HT-29 (cell line): ENCODE results near the gene KRTAP9-1. TPM values are rescaled to one million over a fixed set of nuclear protein-coding genes. Genes with fewer than 3 reads are reported as not detected.
A peak's percentile ranks its signal among the peaks of the same experiment; 100 is the strongest.
"Not testable (repeated sequence)": the region's sequence is repeated elsewhere in the genome, so short reads cannot be mapped to it uniquely, and the experiment has no call there.

Source experiments
- DNase-seq: peaks from one replicate; pipeline ENCODE4 v3.0.0-alpha.2; 2015; ENCODE audit warnings: low spot score
- total RNA-seq: library from RNA; depleted of rRNA; stranded (reverse); fragments of >200 nt; shearing (Covaris generic); gene quantifications from 2 replicates; pipeline ENCODE4 v1.2.3, GENCODE V29; 2014

KRTAP9-1 gene
- total RNA-seq, 1 experiment from 2014 or later: not detected

GRCh38 chr17:41178843-41179616 lies 10.7 kb upstream of the KRTAP9-1 start:
- no peak for DNase-seq

- no peak for DNase-seq
Measured at GRCh38 chr17:41184480-41184961, 5.2 kb upstream of the KRTAP9-1 start, which contains the start of gene KRTAP4-1. KRTAP4-1 (minus strand) TSS chr17:41184911; CDS start chr17:41184854, 57 bp downstream.

GRCh38 chr17:41185001-41185400 lies 4.7 kb upstream of the KRTAP9-1 start:
- DNase-seq: no peak

GRCh38 chr17:41186872-41187271 lies 2.8 kb upstream of the KRTAP9-1 start:
- DNase-seq: no peak

- DNase-seq: no peak
Measured at GRCh38 chr17:41190328-41190727, 641 bp downstream of the KRTAP9-1 start.

GRCh38 chr17:41196068-41196467 lies 6.4 kb downstream of the KRTAP9-1 start:
- no peak for DNase-seq

- DNase-seq: no peak
Measured at GRCh38 chr17:41199421-41200078, 9.9 kb downstream of the KRTAP9-1 start.

GRCh38 chr17:41211845-41212466 lies 22.3 kb downstream of the KRTAP9-1 start:
- peak; percentile 25 for DNase-seq

GRCh38 chr17:41212524-41213169 lies 23.0 kb downstream of the KRTAP9-1 start:
- no peak for DNase-seq

GRCh38 chr17:41215681-41216080 lies 26.0 kb downstream of the KRTAP9-1 start:
- DNase-seq: no peak

GRCh38 chr17:41223821-41224220 lies 34.1 kb downstream of the KRTAP9-1 start:
- DNase-seq: no peak

- DNase-seq: no peak
Measured at GRCh38 chr17:41226051-41226450, 36.4 kb downstream of the KRTAP9-1 start.

GRCh38 chr17:41226598-41227095 lies 37.0 kb downstream of the KRTAP9-1 start, which contains the start of gene KRTAP9-2:
KRTAP9-2 (plus strand) TSS chr17:41226648; CDS start chr17:41226655, 7 bp downstream.
- DNase-seq: not testable (repeated sequence)

- no peak for DNase-seq
Measured at GRCh38 chr17:41230094-41230493, 40.4 kb downstream of the KRTAP9-1 start.

- no peak for DNase-seq
Measured at GRCh38 chr17:41231731-41232130, 42.0 kb downstream of the KRTAP9-1 start.

- not testable (repeated sequence) for DNase-seq
Measured at GRCh38 chr17:41232399-41233105, 42.9 kb downstream of the KRTAP9-1 start, which contains the start of gene KRTAP9-3. KRTAP9-3 (plus strand) TSS chr17:41232449; CDS start chr17:41232502, 53 bp downstream.

GRCh38 chr17:41237116-41237515 lies 47.4 kb downstream of the KRTAP9-1 start:
- not testable (repeated sequence) for DNase-seq

- not testable (repeated sequence) for DNase-seq
Measured at GRCh38 chr17:41237949-41238437, 48.3 kb downstream of the KRTAP9-1 start, which contains the start of gene KRTAP9-8. KRTAP9-8 (plus strand) TSS chr17:41237999; CDS start chr17:41238052, 53 bp downstream.
